Stimulated activated CD4-positive, alpha-beta T cell treated with anti-CD3 and anti-CD28 coated beads, Interleukin-1b, Interleukin-23, amount 100 ng/mL, for 1 hour (primary cell): ENCODE results near the gene TMEM30A.

Source experiments
- DNase-seq, 2 donors: peaks; one replicate each; pipeline ENCODE4 v3.0.0-alpha.2; 2020; ENCODE audit warnings: low read depth in 2 of 2

Gene TMEM30A

GRCh38 chr6:75291744-75292143 is 7.2 kb upstream of the TMEM30A start:
- DNase-seq = no peak

- DNase-seq = no peak
Observed at GRCh38 chr6:75291331-75291730, 6.7 kb upstream of the TMEM30A start.

GRCh38 chr6:75290136-75290945 is 5.7 kb upstream of the TMEM30A start:
- DNase-seq = no peak

- no peak for DNase-seq
Observed at GRCh38 chr6:75288023-75288422, 3.4 kb upstream of the TMEM30A start.

GRCh38 chr6:75287424-75287823 is 2.8 kb upstream of the TMEM30A start:
- DNase-seq = no peak

GRCh38 chr6:75286955-75287354 is 2.4 kb upstream of the TMEM30A start:
- no peak for DNase-seq

GRCh38 chr6:75285283-75285639 is 669 bp upstream of the TMEM30A start:
- DNase-seq = no peak

- no peak for DNase-seq
Observed at GRCh38 chr6:75283907-75284631, 523 bp downstream of the TMEM30A start.

- no peak for DNase-seq
Observed at GRCh38 chr6:75282706-75283105, 1.9 kb downstream of the TMEM30A start.

GRCh38 chr6:75281653-75282052 is 2.9 kb downstream of the TMEM30A start:
- no peak for DNase-seq

GRCh38 chr6:75280131-75280855 is 4.3 kb downstream of the TMEM30A start:
- DNase-seq = no peak

GRCh38 chr6:75279418-75279817 is 5.2 kb downstream of the TMEM30A start:
- no peak for DNase-seq

- no peak for DNase-seq
Observed at GRCh38 chr6:75278474-75279077, 6.0 kb downstream of the TMEM30A start.

GRCh38 chr6:75275067-75275466 is 9.5 kb downstream of the TMEM30A start:
- no peak for DNase-seq

- no peak for DNase-seq
Observed at GRCh38 chr6:75273009-75273408, 11.6 kb downstream of the TMEM30A start.

- DNase-seq = no peak
Observed at GRCh38 chr6:75272145-75272840, 12.3 kb downstream of the TMEM30A start.

- no peak for DNase-seq
Observed at GRCh38 chr6:75268988-75269354, 15.6 kb downstream of the TMEM30A start.

GRCh38 chr6:75268121-75268987 is 16.2 kb downstream of the TMEM30A start:
- no peak for DNase-seq

- DNase-seq = no peak
Observed at GRCh38 chr6:75267461-75267860, 17.1 kb downstream of the TMEM30A start.

- DNase-seq = no peak
Observed at GRCh38 chr6:75266716-75267291, 17.8 kb downstream of the TMEM30A start.
